ENCODE data around the gene AKAP12. TPM values are rescaled to one million over a fixed set of nuclear protein-coding genes. Genes with fewer than 3 reads are reported as not detected.

The AKAP12 gene
- polyA plus RNA-seq, 2 of the 4 experiments (the other 2 are of a cell fraction) = 32.1 to 192 TPM

GRCh38 chr6:151403919-151404308 lies 164.1 kb downstream of the AKAP12 start:
- POLR2A ChIA-PET = interaction anchor here (0.6 kb wide), 1 partner anchor 13 kb away, joined by 3 read pairs; no protein-coding TSS in a partner anchor
- FAIRE-seq = no peak
- no peak for DNase-seq (ENCODE audit: low read depth in 1 of 2, low spot score in 1 of 2)
- peaks cover 13% of the 10 kb centered on the region for H3K4me1 ChIP-seq
- no peak overlapping the region for H3K4me3 ChIP-seq
- CTCF ChIA-PET = no interaction called here
- no peak for TF ChIP-seq TP53 (CRISPR knock-in tag; IDR thresholded peaks at IDR 0.05)
- no peak for TF ChIP-seq POLR2AphosphoS2 (conservative IDR thresholded peaks at IDR 0.05; ENCODE audit: low read length)
- no peak for ATAC-seq
- H3K4me2 ChIP-seq = no peak overlapping the region
- 82% methylated on average over 4 of the region's 4 CpGs for WGBS (ENCODE audit: missing lambda C conversion rate)
- no peak overlapping the region for H3K27ac ChIP-seq
- no peaks in the 10 kb centered on the region for H3K9me3 ChIP-seq

Small RNA genes lying within 50 kb of the gene (small RNA-seq; reads per million reads assigned to genes)
- gene RF00019 (0 reads per million in 6 experiments), gene RNU6-1247P (0 to 4.7 (median 0.26) reads per million in 6 experiments), gene RNU6-300P (0 reads per million in 6 experiments), gene RNY4P20 (0 to 3.4 (median 0.74) reads per million in 6 experiments)

Other genes starting within 250 kb of the AKAP12 start
- 15.3 and 17.3 TPM in 2 replicates for gene ZBTB2, start 151.6 kb downstream of the AKAP12 start, polyA plus RNA-seq (2011; rRNA removed)
- 10.8 to 12.0 TPM (median 11.4 TPM) in 3 replicates for gene ZBTB2, start 151.6 kb downstream of the AKAP12 start, polyA plus RNA-seq (2017; fragmentation: RNase III; extraction: RNeasy Plus Mini Kit Qiagen cat#74134 plus additional on column Dnase treatment)
- gene RMND1, start 212.2 kb downstream of the AKAP12 start, polyA plus RNA-seq (2011; rRNA removed) = 11.5 and 13.1 TPM in 2 replicates
- 11.7 to 12.5 TPM (median 11.7 TPM) in 3 replicates for gene RMND1, start 212.2 kb downstream of the AKAP12 start, polyA plus RNA-seq (2017; fragmentation: RNase III; extraction: RNeasy Plus Mini Kit Qiagen cat#74134 plus additional on column Dnase treatment)